WTC11 (cell line): Measurements from ENCODE around the gene CASKIN2. TPM values are rescaled to one million over a fixed set of nuclear protein-coding genes. Genes with fewer than 3 reads are reported as not detected.

ENCODE experiments used
- ATAC-seq: fragments of 200-7000 bp; cut with Tn5 transposase; 2 replicates; pipeline ENCODE4 v1.10.0; 2021; ENCODE audit warnings: mild to moderate bottlenecking, moderate library complexity
- CTCF ChIA-PET: fragments of 300-600 bp; sonication (Branson Sonifier 250); formaldehyde crosslinking; loops from one replicate; lab custom pipeline; 2021; ENCODE audit warnings: antibody characterized with exemption; lab: Charles Lee
- POLR2A ChIA-PET: fragments of 350-600 bp; sonication (Branson Sonifier 250); formaldehyde crosslinking; loops from one replicate; lab custom pipeline; 2021; ENCODE audit warnings: antibody characterized with exemption; lab: Charles Lee
- DNase-seq: peaks from one replicate; pipeline ENCODE4 v3.0.0; 2021; ENCODE audit warnings: low spot score
- H3K27ac Mint-ChIP-seq: 2 replicates; pipeline ENCODE4 v1.8.0; 2021; ENCODE audit warnings: mixed read lengths
- H3K27me3 Mint-ChIP-seq: 2 replicates; pipeline ENCODE4 v1.8.0; 2021; ENCODE audit warnings: low read depth, mild to moderate bottlenecking, moderate library complexity, mixed read lengths
- H3K36me3 Mint-ChIP-seq: 2 replicates; pipeline ENCODE4 v1.8.0; 2021; ENCODE audit warnings: mixed read lengths
- H3K4me1 Mint-ChIP-seq: 2 replicates; pipeline ENCODE4 v1.8.0; 2022; ENCODE audit warnings: mixed read lengths
- H3K4me3 Mint-ChIP-seq: 2 replicates; pipeline ENCODE4 v1.8.0; 2021; ENCODE audit warnings: mild to moderate bottlenecking, moderate library complexity, mixed read lengths
- H3K9me3 Mint-ChIP-seq: 2 replicates; pipeline ENCODE4 v1.8.0; 2021; ENCODE audit warnings: mixed read lengths
- ARID4B ChIP-seq: sonication (generic); formaldehyde crosslinking; IDR thresholded peaks from 2 replicates; pipeline ENCODE4 v1.8.0; 2023; ENCODE audit warnings: missing genetic modification reagents, mild to moderate bottlenecking, borderline replicate concordance
- CBFB ChIP-seq: sonication (generic); formaldehyde crosslinking; IDR thresholded peaks from 2 replicates; pipeline ENCODE4 v1.8.1; 2022; ENCODE audit warnings: mild to moderate bottlenecking, low read depth, missing genetic modification reagents
- E2F4 ChIP-seq: sonication (generic); formaldehyde crosslinking; IDR thresholded peaks from 2 replicates; pipeline ENCODE4 v1.8.1; 2022; ENCODE audit warnings: low read depth, mild to moderate bottlenecking, moderate library complexity, missing genetic modification reagents, borderline replicate concordance
- ETV6 ChIP-seq: sonication (generic); formaldehyde crosslinking; IDR thresholded peaks from 2 replicates; pipeline ENCODE4 v1.8.1; 2022; ENCODE audit warnings: mild to moderate bottlenecking, missing genetic modification reagents
- FOXK1 ChIP-seq: sonication (generic); formaldehyde crosslinking; IDR thresholded peaks from 2 replicates; pipeline ENCODE4 v1.8.0; 2022; ENCODE audit warnings: mild to moderate bottlenecking, moderate library complexity, missing genetic modification reagents
- HMGXB4 ChIP-seq: sonication (generic); formaldehyde crosslinking; IDR thresholded peaks from 2 replicates; pipeline ENCODE4 v1.8.1; 2023; ENCODE audit warnings: mild to moderate bottlenecking, moderate library complexity, missing genetic modification reagents
- IRF1 ChIP-seq: sonication (generic); formaldehyde crosslinking; IDR thresholded peaks from 2 replicates; pipeline ENCODE4 v1.8.0; 2023; ENCODE audit warnings: missing genetic modification reagents
- JAZF1 ChIP-seq: fragments of 250-450 bp; sonication (Bioruptor Pico); IDR thresholded peaks from 2 replicates; pipeline ENCODE4 v1.9.0; 2021; ENCODE audit warnings: moderate library complexity, mild to moderate bottlenecking, inconsistent platforms
- JUN ChIP-seq: sonication (generic); formaldehyde crosslinking; IDR thresholded peaks from 2 replicates; pipeline ENCODE4 v1.8.0; 2023; ENCODE audit warnings: mild to moderate bottlenecking, missing genetic modification reagents
- KAT7 ChIP-seq: sonication (generic); formaldehyde crosslinking; IDR thresholded peaks from 2 replicates; pipeline ENCODE4 v1.8.1; 2023; ENCODE audit warnings: missing genetic modification reagents, mild to moderate bottlenecking, borderline replicate concordance
- MAX ChIP-seq: sonication (generic); formaldehyde crosslinking; IDR thresholded peaks from 2 replicates; pipeline ENCODE4 v1.8.0; 2022; ENCODE audit warnings: mild to moderate bottlenecking, missing genetic modification reagents
- MXD4 ChIP-seq: fragments of 250-450 bp; sonication (Bioruptor Pico); IDR thresholded peaks from 2 replicates; pipeline ENCODE4 v1.8.0; 2021; ENCODE audit warnings: mild to moderate bottlenecking, moderate library complexity, borderline replicate concordance
- NR2C2 ChIP-seq: sonication (generic); formaldehyde crosslinking; IDR thresholded peaks from 2 replicates; pipeline ENCODE4 v1.8.0; 2022; ENCODE audit warnings: mild to moderate bottlenecking, missing genetic modification reagents
- SMAD4 ChIP-seq: sonication (generic); formaldehyde crosslinking; IDR thresholded peaks from 2 replicates; pipeline ENCODE4 v1.8.0; 2022; ENCODE audit warnings: mild to moderate bottlenecking, missing genetic modification reagents
- TEAD1 ChIP-seq: sonication (generic); formaldehyde crosslinking; IDR thresholded peaks from 2 replicates; pipeline ENCODE4 v1.8.0; 2022; ENCODE audit warnings: mild to moderate bottlenecking, missing genetic modification reagents
- ZNF281 ChIP-seq: sonication (generic); formaldehyde crosslinking; IDR thresholded peaks from 2 replicates; pipeline ENCODE4 v1.8.0; 2023; ENCODE audit warnings: mild to moderate bottlenecking, missing genetic modification reagents
- ZNF396 ChIP-seq: fragments of 250-450 bp; sonication (Bioruptor Pico); IDR thresholded peaks from 2 replicates; pipeline ENCODE4 v1.8.0; 2021; ENCODE audit warnings: mild to moderate bottlenecking, moderate library complexity, borderline replicate concordance
- ZNF423 ChIP-seq: fragments of 250-450 bp; sonication (Bioruptor Pico); IDR thresholded peaks from 2 replicates; pipeline ENCODE4 v2.1.2; 2022; ENCODE audit warnings: mild to moderate bottlenecking, moderate library complexity
- ZNF532 ChIP-seq: fragments of 250-450 bp; sonication (Bioruptor Pico); IDR thresholded peaks from 2 replicates; pipeline ENCODE4 v1.9.0; 2021; ENCODE audit warnings: mild to moderate bottlenecking, borderline replicate concordance
- total RNA-seq: library from RNA; stranded (reverse); gene quantifications from 3 replicates; pipeline ENCODE4 v1.2.3, GENCODE V29; 2021

Gene CASKIN2
- total RNA-seq, 1 experiment from 2014 or later: 31.9 TPM

GRCh38 chr17:75509528-75510258 is 5.6 kb downstream of the CASKIN2 start:
- ChIA-PET POLR2A (no interaction called here), CTCF (interaction anchor here (0.8 to 1.5 kb wide), 3 partner anchors 82 to 186 kb away, joined by 3 to 4 read pairs (median 4); no protein-coding TSS in a partner anchor)
- Mint-ChIP-seq H3K4me3 (no peak overlapping the region), H3K4me1 (peaks cover 9% of the 10 kb centered on the region; the same call in 1 of the 2 replicates), H3K27me3 (no peaks in the 10 kb centered on the region), H3K36me3 (peaks cover 8% of the 10 kb centered on the region; the same call in 1 of the 2 replicates), H3K9me3 (no peaks in the 10 kb centered on the region), H3K27ac (peak overlapping the region; percentile 29; the same call in 1 of the 2 replicates)
- no peak for DNase-seq
- ATAC-seq: no peak
- TF ChIP-seq SMAD4 (CRISPR knock-in tag) (no peak), ZNF423 (no peak), NR2C2 (CRISPR knock-in tag) (no peak), CBFB (CRISPR knock-in tag) (no peak), HMGXB4 (CRISPR knock-in tag) (no peak), ARID4B (no peak), JUN (no peak), ZNF396 (no peak), ZNF281 (CRISPR knock-in tag) (no peak), KAT7 (CRISPR knock-in tag) (no peak), JAZF1 (CRISPR knock-in tag) (no peak), MAX (CRISPR knock-in tag) (no peak)

- Mint-ChIP-seq H3K36me3 (peaks cover 8% of the 10 kb centered on the region; the same call in 1 of the 2 replicates), H3K27ac (no peak overlapping the region), H3K9me3 (no peaks in the 10 kb centered on the region), H3K4me1 (peaks cover 6% of the 10 kb centered on the region; the same call in 1 of the 2 replicates), H3K4me3 (no peak overlapping the region), H3K27me3 (no peaks in the 10 kb centered on the region)
- POLR2A ChIA-PET: no interaction called here
- DNase-seq (no peak), ATAC-seq (no peak)
- CTCF ChIA-PET: interaction anchor here (0.8 to 1.5 kb wide), 2 partner anchors 83 to 185 kb away, joined by 3 to 4 read pairs; no protein-coding TSS in a partner anchor
- TF ChIP-seq TEAD1 (CRISPR knock-in tag) (no peak), MXD4 (no peak), FOXK1 (CRISPR knock-in tag) (no peak), IRF1 (CRISPR knock-in tag) (no peak), E2F4 (CRISPR knock-in tag) (no peak), ETV6 (CRISPR knock-in tag) (no peak), ZNF532 (no peak)
These were observed 6.4 kb downstream of the CASKIN2 start for GRCh38 chr17:75508931-75509361.
